Omental fat pad (tissue), 4 donors: Measurements from ENCODE around the gene ZSWIM6. TPM values are rescaled to one million over a fixed set of nuclear protein-coding genes. Genes with fewer than 3 reads are reported as not detected.
A peak's percentile ranks its signal among the peaks of the same experiment; 100 is the strongest.

Experiments
- ATAC-seq: fragments of 150-250 bp; one replicate; pipeline ENCODE4 v1.9.1; 2016; ENCODE audit warnings: mild to moderate bottlenecking, moderate library complexity; ENCODE audit not compliant: low FRiP score
- DNase-seq: peaks from one replicate; pipeline ENCODE4 v3.0.0-alpha.2; 2019; ENCODE audit warnings: low spot score
- total RNA-seq, 4 donors: library from RNA; depleted of rRNA; stranded (reverse); fragments of >200 nt; gene quantifications; one replicate each; pipeline ENCODE4 v1.1.0, GENCODE V29; 2016
- TF ChIP-seq, protein P1 (sequence below), 3 donors: fragments of 450-650 bp; IDR thresholded peaks; one replicate each; pipeline ENCODE4 v1.5.1; 2016 to 2017; ENCODE audit warnings: antibody characterized with exemption in 3 of 3, mild to moderate bottlenecking in 3 of 3, moderate library complexity in 2 of 3

The ZSWIM6 gene
- total RNA-seq, 4 donors from 2014 or later, result 9.7 to 31.1 (median 18.6) TPM

DNA sequence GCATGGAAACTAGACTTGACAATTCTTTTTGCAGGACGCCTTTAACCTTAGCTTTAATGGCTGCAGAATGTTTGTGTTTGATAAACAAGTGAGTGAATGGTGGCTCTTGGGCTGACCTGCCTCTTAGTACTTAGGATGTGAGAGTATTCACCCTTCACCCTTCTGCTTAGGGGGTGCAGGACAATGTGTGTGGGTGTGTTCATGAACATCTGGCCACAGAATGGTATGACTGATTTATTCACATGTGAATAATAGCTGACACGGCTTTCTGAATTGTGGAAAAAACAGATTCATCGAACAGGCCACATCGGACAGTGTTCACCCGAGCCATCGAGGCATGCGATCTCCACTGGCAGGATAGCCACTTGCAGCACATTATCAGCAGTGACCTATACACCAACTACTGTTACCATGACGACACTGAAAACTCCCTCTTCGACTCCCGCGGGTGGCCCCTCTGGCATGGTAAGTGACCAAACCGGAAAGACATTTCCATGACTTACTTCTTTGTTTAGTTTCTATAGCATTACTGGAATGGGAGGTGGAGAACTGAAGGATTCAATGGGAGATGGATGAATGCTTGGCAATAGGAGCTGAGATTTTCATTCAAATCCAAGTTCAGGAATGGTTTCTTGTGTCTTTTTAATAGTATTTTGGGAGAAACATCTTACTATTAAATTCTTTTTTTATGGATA is 193.6 kb downstream of the ZSWIM6 start:
- DNase-seq, result no peak
- peak; percentile 16 for ATAC-seq
- TF ChIP-seq, protein P1, sequence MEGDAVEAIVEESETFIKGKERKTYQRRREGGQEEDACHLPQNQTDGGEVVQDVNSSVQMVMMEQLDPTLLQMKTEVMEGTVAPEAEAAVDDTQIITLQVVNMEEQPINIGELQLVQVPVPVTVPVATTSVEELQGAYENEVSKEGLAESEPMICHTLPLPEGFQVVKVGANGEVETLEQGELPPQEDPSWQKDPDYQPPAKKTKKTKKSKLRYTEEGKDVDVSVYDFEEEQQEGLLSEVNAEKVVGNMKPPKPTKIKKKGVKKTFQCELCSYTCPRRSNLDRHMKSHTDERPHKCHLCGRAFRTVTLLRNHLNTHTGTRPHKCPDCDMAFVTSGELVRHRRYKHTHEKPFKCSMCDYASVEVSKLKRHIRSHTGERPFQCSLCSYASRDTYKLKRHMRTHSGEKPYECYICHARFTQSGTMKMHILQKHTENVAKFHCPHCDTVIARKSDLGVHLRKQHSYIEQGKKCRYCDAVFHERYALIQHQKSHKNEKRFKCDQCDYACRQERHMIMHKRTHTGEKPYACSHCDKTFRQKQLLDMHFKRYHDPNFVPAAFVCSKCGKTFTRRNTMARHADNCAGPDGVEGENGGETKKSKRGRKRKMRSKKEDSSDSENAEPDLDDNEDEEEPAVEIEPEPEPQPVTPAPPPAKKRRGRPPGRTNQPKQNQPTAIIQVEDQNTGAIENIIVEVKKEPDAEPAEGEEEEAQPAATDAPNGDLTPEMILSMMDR (IDR thresholded peaks at IDR 0.05), result no peak

DNA sequence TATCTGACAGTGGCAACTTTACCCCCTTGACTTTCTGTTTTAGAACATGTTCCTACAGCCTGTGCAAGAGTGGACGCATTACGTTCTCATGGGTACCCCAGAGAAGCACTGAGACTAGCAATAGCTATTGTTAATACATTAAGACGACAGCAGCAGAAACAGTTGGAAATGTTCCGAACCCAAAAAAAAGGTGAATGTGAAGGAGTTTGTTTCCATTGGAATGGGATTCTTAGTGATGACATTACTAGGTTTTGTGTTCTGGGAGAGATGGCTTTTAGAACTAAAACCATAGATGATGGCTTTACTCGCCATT is 194.1 kb downstream of the ZSWIM6 start:
- DNase-seq, result no peak
- no peak for ATAC-seq
- TF ChIP-seq, protein P1 (IDR thresholded peaks at IDR 0.05), result no peak

DNA sequence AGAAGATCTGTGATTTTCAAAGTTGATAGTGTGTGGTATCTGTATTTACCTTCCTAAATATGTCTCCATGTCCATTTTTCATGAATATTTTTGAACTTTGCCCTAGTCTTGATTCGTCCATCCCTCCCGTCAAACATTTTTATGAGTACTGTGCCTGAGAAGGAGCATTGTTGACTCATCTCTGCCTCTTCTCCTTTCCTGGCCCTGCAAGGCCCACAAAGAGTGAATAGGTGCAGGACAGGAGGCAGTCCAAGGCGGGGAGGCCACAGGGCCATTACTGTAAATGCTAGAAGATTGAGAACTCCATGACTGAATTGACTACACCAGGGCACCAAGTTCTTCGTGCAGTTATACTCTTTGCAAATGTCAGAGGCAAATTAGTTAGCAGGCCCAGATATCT is 200.9 kb downstream of the ZSWIM6 start:
- no peak for ATAC-seq
- TF ChIP-seq, protein P1 (IDR thresholded peaks at IDR 0.05), result no peak
- DNase-seq, result no peak

DNA sequence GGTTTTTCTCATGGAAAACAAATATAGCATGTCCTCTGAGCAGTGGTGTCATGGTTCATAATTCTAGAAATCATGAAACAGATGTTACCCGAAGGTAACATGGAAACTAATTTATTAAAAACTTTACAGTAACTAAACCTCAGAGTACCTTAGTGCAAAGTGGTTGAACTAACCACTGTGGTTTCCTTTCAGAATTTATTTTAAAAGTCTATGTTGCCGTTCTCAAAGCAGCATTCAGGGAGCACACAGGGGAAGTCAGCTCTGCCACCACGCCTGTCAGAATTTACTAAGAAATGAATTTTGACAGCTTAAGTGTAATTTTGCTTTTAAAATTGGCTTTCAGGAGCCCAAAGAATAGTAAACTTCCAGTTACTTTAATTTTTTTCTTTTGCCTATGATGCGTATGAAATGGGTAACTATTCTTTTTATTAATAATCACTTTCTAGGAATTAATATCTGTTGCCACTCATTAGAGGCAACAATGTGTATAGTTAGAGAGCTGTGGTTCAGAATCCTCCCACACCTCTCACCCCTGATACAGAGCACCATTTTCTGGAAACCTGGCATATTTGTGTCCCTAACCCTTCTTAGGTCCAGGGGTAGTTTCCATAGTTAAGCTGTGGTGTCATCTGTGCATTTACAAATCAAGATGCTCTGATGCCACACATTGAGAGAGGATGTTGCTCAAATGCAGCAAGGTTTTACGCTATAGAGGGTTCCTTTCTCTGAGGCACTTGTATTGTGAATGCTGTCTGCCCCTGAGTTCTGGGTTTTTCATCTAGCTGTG is 202.6 kb downstream of the ZSWIM6 start:
- ATAC-seq, result no peak
- no peak for DNase-seq
- TF ChIP-seq, protein P1 (IDR thresholded peaks at IDR 0.05), result no peak

DNA sequence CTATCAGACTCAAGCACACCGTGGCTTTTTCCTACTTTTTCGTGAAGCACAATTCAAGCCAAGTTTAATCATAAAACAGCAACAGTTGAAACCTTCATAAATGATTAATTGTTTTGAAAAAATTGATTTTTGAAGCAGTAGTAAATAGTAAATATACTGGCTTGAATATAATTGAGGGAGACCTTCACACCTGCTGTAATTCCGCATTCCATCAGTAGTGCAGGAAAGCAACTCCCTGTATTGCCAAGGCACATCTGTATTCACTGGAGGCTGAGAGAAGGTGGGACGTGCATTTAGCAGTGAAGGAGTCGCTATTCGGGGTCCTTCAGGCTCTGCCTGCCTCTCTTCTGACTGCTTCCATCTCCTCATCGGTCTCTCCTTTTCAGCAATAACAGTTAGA is 203.8 kb downstream of the ZSWIM6 start:
- ATAC-seq (no peak), DNase-seq (no peak)
- TF ChIP-seq, protein P1 (IDR thresholded peaks at IDR 0.05), result no peak

GRCh38 chr5:61536922-61537321 is 204.9 kb downstream of the ZSWIM6 start:
- TF ChIP-seq, protein P1 (IDR thresholded peaks at IDR 0.05), result no peak
- ATAC-seq (no peak), DNase-seq (no peak)
